Cerebellar cortex (tissue), 1 donor: ENCODE data around the gene C1GALT1.
"Not testable (repeated sequence)": the region's sequence is repeated elsewhere in the genome, so short reads cannot be mapped to it uniquely, and the experiment has no call there.

Source experiments
- DNase-seq: peaks from one replicate; pipeline ENCODE4 v3.0.0-alpha.2; 2015; ENCODE audit warnings: low spot score

The C1GALT1 gene

GRCh38 chr7:7237201-7237977 lies 55.0 kb downstream of the C1GALT1 start:
- no peak for DNase-seq

GRCh38 chr7:7237978-7238267 lies 55.6 kb downstream of the C1GALT1 start:
- no peak for DNase-seq

- DNase-seq: no peak
Measured at GRCh38 chr7:7239346-7239745, 57.0 kb downstream of the C1GALT1 start.

GRCh38 chr7:7242899-7243298 lies 60.6 kb downstream of the C1GALT1 start:
- no peak for DNase-seq

- DNase-seq: not testable (repeated sequence)
Measured at GRCh38 chr7:7245233-7245632, 62.9 kb downstream of the C1GALT1 start.

- no peak for DNase-seq
Measured at GRCh38 chr7:7246223-7246622, 63.9 kb downstream of the C1GALT1 start.

- DNase-seq: no peak
Measured at GRCh38 chr7:7247658-7248057, 65.3 kb downstream of the C1GALT1 start.

GRCh38 chr7:7249814-7250213 lies 67.5 kb downstream of the C1GALT1 start:
- DNase-seq: no peak

- no peak for DNase-seq
Measured at GRCh38 chr7:7251742-7252141, 69.4 kb downstream of the C1GALT1 start.

- DNase-seq: no peak
Measured at GRCh38 chr7:7254319-7254718, 72.0 kb downstream of the C1GALT1 start.

GRCh38 chr7:7254908-7255307 lies 72.6 kb downstream of the C1GALT1 start:
- no peak for DNase-seq

GRCh38 chr7:7256731-7257274 lies 74.5 kb downstream of the C1GALT1 start:
- DNase-seq: no peak

GRCh38 chr7:7257899-7258692 lies 75.8 kb downstream of the C1GALT1 start:
- no peak for DNase-seq

- DNase-seq: no peak
Measured at GRCh38 chr7:7261863-7262262, 79.5 kb downstream of the C1GALT1 start.

GRCh38 chr7:7263297-7264230 lies 81.2 kb downstream of the C1GALT1 start:
- DNase-seq: no peak

GRCh38 chr7:7264306-7265040 lies 82.1 kb downstream of the C1GALT1 start:
- DNase-seq: no peak

GRCh38 chr7:7265081-7266075 lies 83.0 kb downstream of the C1GALT1 start:
- no peak for DNase-seq

- no peak for DNase-seq
Measured at GRCh38 chr7:7266257-7266881, 84.0 kb downstream of the C1GALT1 start.

- DNase-seq: no peak
Measured at GRCh38 chr7:7271094-7271874, 88.9 kb downstream of the C1GALT1 start.
